HepG2 (cell line): ENCODE results near the gene CSNK1D. TPM values are rescaled to one million over a fixed set of nuclear protein-coding genes. Genes with fewer than 3 reads are reported as not detected.

Source experiments
- ATF7-NPFF ChIP-seq: sonication (generic); formaldehyde crosslinking; IDR thresholded peaks from 2 replicates; pipeline ENCODE4 v1.8.1; 2023; ENCODE audit warnings: mild to moderate bottlenecking, low read depth, missing genetic modification reagents, moderate library complexity
- BRF2 ChIP-seq: sonication (generic); formaldehyde crosslinking; IDR thresholded peaks from 2 replicates; pipeline ENCODE4 v1.8.1; 2022; ENCODE audit warnings: mild to moderate bottlenecking, missing genetic modification reagents
- CENPBD1 ChIP-seq: sonication (generic); formaldehyde crosslinking; IDR thresholded peaks from 2 replicates; pipeline ENCODE4 v1.8.0; 2022; ENCODE audit warnings: missing genetic modification reagents, low read depth, mild to moderate bottlenecking, borderline replicate concordance
- CREB3 ChIP-seq: sonication (generic); formaldehyde crosslinking; IDR thresholded peaks from 2 replicates; pipeline ENCODE4 v1.5.0; 2020; ENCODE audit warnings: missing genetic modification reagents
- ELK4 ChIP-seq: sonication (generic); formaldehyde crosslinking; IDR thresholded peaks from 2 replicates; pipeline ENCODE4 v1.9.0; 2021; ENCODE audit warnings: missing genetic modification reagents, borderline replicate concordance
- FOXA1 ChIP-seq, 2 experiments: fragments of 450-650 bp in 1 of 2; sonication (generic) in 1 of 2; formaldehyde crosslinking in 1 of 2; IDR thresholded peaks; 2 replicates each; pipeline versions ENCODE4 v1.4.0 to v1.6.1; 2016 to 2020; ENCODE audit warnings: missing genetic modification reagents in 1 of 2
- POGZ ChIP-seq: sonication (generic); formaldehyde crosslinking; IDR thresholded peaks from 2 replicates; pipeline ENCODE4 v1.4.0; 2020; ENCODE audit warnings: mild to moderate bottlenecking, missing genetic modification reagents
- RARG ChIP-seq: sonication (generic); formaldehyde crosslinking; IDR thresholded peaks from 2 replicates; pipeline ENCODE4 v1.4.0; 2020; ENCODE audit warnings: low read depth, mild to moderate bottlenecking, missing genetic modification reagents
- SALL2 ChIP-seq: sonication (generic); formaldehyde crosslinking; IDR thresholded peaks from 2 replicates; pipeline ENCODE4 v1.8.1; 2023; ENCODE audit warnings: mild to moderate bottlenecking, missing genetic modification reagents, inconsistent platforms
- SPEN ChIP-seq: sonication (generic); formaldehyde crosslinking; IDR thresholded peaks from 2 replicates; pipeline ENCODE4 v1.5.1; 2020; ENCODE audit warnings: low read depth, mild to moderate bottlenecking, missing genetic modification reagents
- STAG1 ChIP-seq: sonication (generic); formaldehyde crosslinking; IDR thresholded peaks from 2 replicates; pipeline ENCODE4 v1.4.0; 2020; ENCODE audit warnings: missing genetic modification reagents
- TCF12 ChIP-seq, 2 experiments: fragments of 450-650 bp in 1 of 2; sonication (generic) in 1 of 2; formaldehyde crosslinking in 1 of 2; IDR thresholded peaks; 2 replicates each; pipeline versions ENCODE4 v1.6.1 to v1.8.0; 2017 to 2022; ENCODE audit warnings: antibody characterized with exemption in 1 of 2, mild to moderate bottlenecking in 1 of 2, missing genetic modification reagents in 1 of 2, moderate library complexity in 1 of 2
- ZBTB3 ChIP-seq: sonication (generic); formaldehyde crosslinking; IDR thresholded peaks from 2 replicates; pipeline ENCODE4 v1.4.0; 2020; ENCODE audit warnings: low read depth, mild to moderate bottlenecking, moderate library complexity, missing genetic modification reagents, borderline replicate concordance
- ZNF101 ChIP-seq: sonication (generic); formaldehyde crosslinking; IDR thresholded peaks from 2 replicates; pipeline ENCODE4 v1.4.0; 2020; ENCODE audit warnings: mild to moderate bottlenecking, low read depth, missing genetic modification reagents, borderline replicate concordance
- ZNF207 ChIP-seq: fragments of 450-650 bp; IDR thresholded peaks from 2 replicates; pipeline ENCODE4 v1.6.1; 2016; ENCODE audit warnings: antibody characterized with exemption, borderline replicate concordance
- ZNF607 ChIP-seq: sonication (generic); formaldehyde crosslinking; IDR thresholded peaks from 2 replicates; pipeline ENCODE4 v1.5.1; 2020; ENCODE audit warnings: missing genetic modification reagents, mild to moderate bottlenecking, borderline replicate concordance
- ZNF740 ChIP-seq: sonication (generic); formaldehyde crosslinking; IDR thresholded peaks from 2 replicates; pipeline ENCODE4 v1.4.0; 2020; ENCODE audit warnings: missing genetic modification reagents
- polyA plus RNA-seq, 8 experiments: library from polyadenylated mRNA; depleted of rRNA in 3 of 8; stranded (reverse) in 7 of 8; unstranded in 1 of 8; fragments of >200 nt; fragmentation: Illumina TruSeq in 4 of 8; extraction: Trizol in 4 of 8; gene quantifications; 2 replicates each; pipeline versions ENCODE4 v1.2.1 to v1.2.3, GENCODE V29; 2011 to 2016; ENCODE audit warnings: low read depth in 4 of 8, missing spikeins in 1 of 8, mixed read lengths in 1 of 8; ENCODE audit not compliant: insufficient read depth in 1 of 8
- total RNA-seq, 5 experiments: library from RNA; depleted of rRNA; stranded (reverse); fragments of >200 nt; fragmentation: Illumina TruSeq; extraction: Trizol; gene quantifications; 2 replicates each; pipeline ENCODE4 v1.2.3, GENCODE V29; 2016; ENCODE audit warnings: low read depth in 1 of 5
- TF ChIP-seq, protein P1 (sequence below): sonication (generic); formaldehyde crosslinking; IDR thresholded peaks from 2 replicates; pipeline ENCODE4 v1.5.1; 2020; ENCODE audit warnings: mild to moderate bottlenecking, missing genetic modification reagents, moderate library complexity
- TF ChIP-seq, protein P2 (sequence below): IDR thresholded peaks from 2 replicates; pipeline ENCODE4 v1.6.1; 2012; ENCODE audit warnings: inconsistent platforms
- TF ChIP-seq, protein P3 (sequence below): sonication (generic); formaldehyde crosslinking; conservative IDR thresholded peaks from 2 replicates; pipeline ENCODE4 v1.4.0; 2020; ENCODE audit warnings: missing genetic modification reagents

The CSNK1D gene
- total and polyA plus RNA-seq, 2 of the 13 experiments (the other 11 are each of a cell fraction or from before 2014, with no cell fraction given), result 31.5 to 128 TPM

GRCh38 chr17:82217120-82217529 lies 56.4 kb downstream of the CSNK1D start (continued):
- TF ChIP-seq FOXA1 (IDR thresholded peaks at IDR 0.05), result no peak
- TF ChIP-seq FOXA1 (CRISPR knock-in tag; IDR thresholded peaks at IDR 0.05), result no peak
- no peak for TF ChIP-seq ZNF101 (CRISPR knock-in tag)
- TF ChIP-seq ZNF740 (CRISPR knock-in tag), result peak; percentile 50; the same call in 1 of the 2 replicates
- no peak for TF ChIP-seq ZNF207
- TF ChIP-seq, protein P1, sequence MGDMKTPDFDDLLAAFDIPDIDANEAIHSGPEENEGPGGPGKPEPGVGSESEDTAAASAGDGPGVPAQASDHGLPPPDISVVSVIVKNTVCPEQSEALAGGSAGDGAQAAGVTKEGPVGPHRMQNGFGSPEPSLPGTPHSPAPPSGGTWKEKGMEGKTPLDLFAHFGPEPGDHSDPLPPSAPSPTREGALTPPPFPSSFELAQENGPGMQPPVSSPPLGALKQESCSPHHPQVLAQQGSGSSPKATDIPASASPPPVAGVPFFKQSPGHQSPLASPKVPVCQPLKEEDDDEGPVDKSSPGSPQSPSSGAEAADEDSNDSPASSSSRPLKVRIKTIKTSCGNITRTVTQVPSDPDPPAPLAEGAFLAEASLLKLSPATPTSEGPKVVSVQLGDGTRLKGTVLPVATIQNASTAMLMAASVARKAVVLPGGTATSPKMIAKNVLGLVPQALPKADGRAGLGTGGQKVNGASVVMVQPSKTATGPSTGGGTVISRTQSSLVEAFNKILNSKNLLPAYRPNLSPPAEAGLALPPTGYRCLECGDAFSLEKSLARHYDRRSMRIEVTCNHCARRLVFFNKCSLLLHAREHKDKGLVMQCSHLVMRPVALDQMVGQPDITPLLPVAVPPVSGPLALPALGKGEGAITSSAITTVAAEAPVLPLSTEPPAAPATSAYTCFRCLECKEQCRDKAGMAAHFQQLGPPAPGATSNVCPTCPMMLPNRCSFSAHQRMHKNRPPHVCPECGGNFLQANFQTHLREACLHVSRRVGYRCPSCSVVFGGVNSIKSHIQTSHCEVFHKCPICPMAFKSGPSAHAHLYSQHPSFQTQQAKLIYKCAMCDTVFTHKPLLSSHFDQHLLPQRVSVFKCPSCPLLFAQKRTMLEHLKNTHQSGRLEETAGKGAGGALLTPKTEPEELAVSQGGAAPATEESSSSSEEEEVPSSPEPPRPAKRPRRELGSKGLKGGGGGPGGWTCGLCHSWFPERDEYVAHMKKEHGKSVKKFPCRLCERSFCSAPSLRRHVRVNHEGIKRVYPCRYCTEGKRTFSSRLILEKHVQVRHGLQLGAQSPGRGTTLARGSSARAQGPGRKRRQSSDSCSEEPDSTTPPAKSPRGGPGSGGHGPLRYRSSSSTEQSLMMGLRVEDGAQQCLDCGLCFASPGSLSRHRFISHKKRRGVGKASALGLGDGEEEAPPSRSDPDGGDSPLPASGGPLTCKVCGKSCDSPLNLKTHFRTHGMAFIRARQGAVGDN (CRISPR knock-in tag), result no peak
- TF ChIP-seq POGZ (CRISPR knock-in tag), result no peak; the same call in 1 of the 2 replicates
- TF ChIP-seq RARG (CRISPR knock-in tag), result no peak
- no peak for TF ChIP-seq ZBTB3
- peak; percentile 84; the same call in 1 of the 2 replicates for TF ChIP-seq SALL2
- no peak for TF ChIP-seq ELK4 (CRISPR knock-in tag)
- TF ChIP-seq ATF7-NPFF (CRISPR knock-in tag), result peak; percentile 48
- no peak for TF ChIP-seq TCF12 (IDR thresholded peaks at IDR 0.05)
- TF ChIP-seq TCF12 (CRISPR knock-in tag; IDR thresholded peaks at IDR 0.05), result no peak
- TF ChIP-seq, protein P2, sequence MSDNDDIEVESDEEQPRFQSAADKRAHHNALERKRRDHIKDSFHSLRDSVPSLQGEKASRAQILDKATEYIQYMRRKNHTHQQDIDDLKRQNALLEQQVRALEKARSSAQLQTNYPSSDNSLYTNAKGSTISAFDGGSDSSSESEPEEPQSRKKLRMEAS, result no peak
- no peak for TF ChIP-seq SPEN (CRISPR knock-in tag)
- no peak for TF ChIP-seq CENPBD1 (CRISPR knock-in tag)
- no peak for TF ChIP-seq CREB3
- no peak for TF ChIP-seq BRF2 (CRISPR knock-in tag)
- no peak for TF ChIP-seq STAG1 (CRISPR knock-in tag)
- TF ChIP-seq ZNF607 (CRISPR knock-in tag), result no peak; the same call in 1 of the 2 replicates
- TF ChIP-seq, protein P3, sequence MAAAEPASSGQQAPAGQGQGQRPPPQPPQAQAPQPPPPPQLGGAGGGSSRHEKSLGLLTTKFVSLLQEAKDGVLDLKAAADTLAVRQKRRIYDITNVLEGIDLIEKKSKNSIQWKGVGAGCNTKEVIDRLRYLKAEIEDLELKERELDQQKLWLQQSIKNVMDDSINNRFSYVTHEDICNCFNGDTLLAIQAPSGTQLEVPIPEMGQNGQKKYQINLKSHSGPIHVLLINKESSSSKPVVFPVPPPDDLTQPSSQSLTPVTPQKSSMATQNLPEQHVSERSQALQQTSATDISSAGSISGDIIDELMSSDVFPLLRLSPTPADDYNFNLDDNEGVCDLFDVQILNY (CRISPR knock-in tag), result no peak
